ENCODE results near the gene C10orf62.

GRCh38 chr10:97635577-97635976, 46.1 kb downstream of the C10orf62 start:
- TF ChIP-seq CTCF (optimal IDR thresholded peaks at IDR 0.05 in 1 of 3, IDR thresholded peaks at IDR 0.05 in 1 of 3, conservative IDR thresholded peaks at IDR 0.05 in 1 of 3; ENCODE audit: extremely low read depth in 1 of 3, insufficient read depth in 2 of 3, low read length in 3 of 3) (no peak), EZH2 (IDR thresholded peaks at IDR 0.05; ENCODE audit: low read length) (no peak)

Measured in keratinocyte (primary cell).